Naive thymus-derived CD4-positive, alpha-beta T cell (primary cell): ENCODE measurements around the gene NANP. TPM values are rescaled to one million over a fixed set of nuclear protein-coding genes. Genes with fewer than 3 reads are reported as not detected.

ENCODE experiments used
- ATAC-seq: fragments of 150-1000 bp; cut with Tn5 transposase; 2 replicates; pipeline ENCODE4 v1.10.0; 2021; ENCODE audit warnings: mild to moderate bottlenecking, moderate library complexity
- CTCF ChIA-PET: fragments of 350-600 bp; sonication (Branson Sonifier 250); formaldehyde crosslinking; loops from one replicate; lab custom pipeline; 2021; ENCODE audit warnings: antibody characterized with exemption; lab: Charles Lee
- POLR2A ChIA-PET: fragments of 350-600 bp; sonication (Branson Sonifier 250); formaldehyde crosslinking; loops from one replicate; lab custom pipeline; 2021; ENCODE audit warnings: antibody characterized with exemption, inconsistent platforms; lab: Charles Lee
- DNase-seq, 9 donors: peaks; one replicate each; pipeline versions ENCODE4 v3.0.0 to v3.0.0-alpha.2; 2020 to 2022; ENCODE audit warnings: mixed read lengths in 1 of 9
- H3K27ac ChIP-seq: one replicate; pipeline ENCODE4 v1.7.0; 2013; ENCODE audit warnings: mild to moderate bottlenecking, low read depth, low read length, moderate library complexity
- H3K27me3 ChIP-seq, 2 donors: one replicate each; pipeline ENCODE4 v1.7.0; 2013; ENCODE audit warnings: low read length in 2 of 2, mild to moderate bottlenecking in 2 of 2, moderate library complexity in 2 of 2; ENCODE audit not compliant: control insufficient read depth in 2 of 2, insufficient read depth in 2 of 2
- H3K36me3 ChIP-seq, 3 experiments: 1 replicate in 2 of 3; 2 replicates in 1 of 3; pipeline ENCODE4 v1.7.0; 2013; ENCODE audit warnings: low read length in 3 of 3, mild to moderate bottlenecking in 3 of 3, moderate library complexity in 1 of 3; ENCODE audit not compliant: insufficient read depth in 3 of 3, control insufficient read depth in 2 of 3
- H3K4me1 ChIP-seq, 2 donors: one replicate each; pipeline ENCODE4 v1.7.0; 2013; ENCODE audit warnings: low read length in 2 of 2, mild to moderate bottlenecking in 2 of 2, moderate library complexity in 1 of 2; ENCODE audit not compliant: control insufficient read depth in 2 of 2, insufficient read depth in 2 of 2
- H3K4me3 ChIP-seq: 2 replicates; pipeline ENCODE4 v1.7.0; 2013; ENCODE audit warnings: mild to moderate bottlenecking, low read length
- H3K9me3 ChIP-seq, 3 experiments: 1 replicate in 2 of 3; 2 replicates in 1 of 3; pipeline ENCODE4 v1.7.0; 2013; ENCODE audit warnings: low read length in 3 of 3; ENCODE audit not compliant: control insufficient read depth in 2 of 3
- H3K27ac Mint-ChIP-seq, 9 donors: one replicate each; pipeline ENCODE4 v1.8.0; 2020 to 2022; ENCODE audit warnings: mixed read lengths in 9 of 9, mild to moderate bottlenecking in 8 of 9, moderate library complexity in 5 of 9, inconsistent platforms in 2 of 9
- H3K27me3 Mint-ChIP-seq, 5 donors: one replicate each; pipeline ENCODE4 v1.8.0; 2021 to 2022; ENCODE audit warnings: mixed read lengths in 5 of 5, mild to moderate bottlenecking in 1 of 5
- H3K36me3 Mint-ChIP-seq, 5 donors: one replicate each; pipeline ENCODE4 v1.8.0; 2020 to 2022; ENCODE audit warnings: mixed read lengths in 5 of 5, mild to moderate bottlenecking in 3 of 5, inconsistent platforms in 1 of 5
- H3K4me1 Mint-ChIP-seq, 7 donors: one replicate each; pipeline ENCODE4 v1.8.0; 2020 to 2022; ENCODE audit warnings: mixed read lengths in 7 of 7, mild to moderate bottlenecking in 3 of 7, inconsistent platforms in 1 of 7
- H3K4me3 Mint-ChIP-seq, 10 donors: one replicate each; pipeline ENCODE4 v1.8.0; 2020 to 2022; ENCODE audit warnings: mild to moderate bottlenecking in 10 of 10, mixed read lengths in 10 of 10, moderate library complexity in 6 of 10, inconsistent platforms in 2 of 10
- H3K9me3 Mint-ChIP-seq, 11 donors: one replicate each; pipeline ENCODE4 v1.8.0; 2020 to 2022; ENCODE audit warnings: mixed read lengths in 11 of 11, mild to moderate bottlenecking in 4 of 11, inconsistent platforms in 1 of 11, moderate library complexity in 1 of 11
- intact Hi-C, 2 donors: fragments of 100-400 bp; cut with micrococcal nuclease; formaldehyde crosslinking; loops; one replicate each; pipeline ENCODE4 v1.15.1; 2023
- polyA plus RNA-seq, 2 donors: library from polyadenylated mRNA; unstranded; fragments of 300-500 nt; fragmentation: Illumina TruSeq; gene quantifications; one replicate each; pipeline ENCODE4 v1.2.3, GENCODE V29; 2021
- total RNA-seq, 6 experiments: library from RNA in 5 of 6; stranded (reverse) in 5 of 6; gene quantifications; 1 replicate in 5 of 6; 2 replicates in 1 of 6; pipeline ENCODE4 v1.2.3 and lab custom pipeline; 2021 to 2026

NANP gene
- total and polyA plus RNA-seq, 7 experiments from 2014 or later = 0.75 to 7.0 (median 1.6) TPM

- intact Hi-C loops = no loop called here
- peaks cover 0 to 3% (median 0%) of the 10 kb centered on the region in 5 donors for H3K27me3 Mint-ChIP-seq
- H3K4me3 Mint-ChIP-seq = no peak overlapping the region
- H3K27me3 ChIP-seq = no peaks in the 10 kb centered on the region
- H3K36me3 Mint-ChIP-seq = peaks cover 0 to 13% (median 0%) of the 10 kb centered on the region in 5 donors
- peaks cover 0 to 5% (median 0%) of the 10 kb centered on the region in 7 donors for H3K4me1 Mint-ChIP-seq
- no peak overlapping the region for H3K27ac ChIP-seq
- ChIA-PET CTCF (no interaction called here), POLR2A (interaction anchor here (0.5 kb wide), 1 partner anchor 42 kb away, joined by 3 read pairs; no protein-coding TSS in a partner anchor)
- no peak overlapping the region for H3K27ac Mint-ChIP-seq
- H3K36me3 ChIP-seq = no peaks in the 10 kb centered on the region
- H3K9me3 Mint-ChIP-seq = no peaks in the 10 kb centered on the region
- no peaks in the 10 kb centered on the region for H3K4me1 ChIP-seq
- H3K9me3 ChIP-seq = no peaks in the 10 kb centered on the region
- ATAC-seq = no peak
- no peak overlapping the region for H3K4me3 ChIP-seq
- no peak for DNase-seq
Observed at GRCh38 chr20:25576783-25577530, 46.9 kb downstream of the NANP start.

DNA sequence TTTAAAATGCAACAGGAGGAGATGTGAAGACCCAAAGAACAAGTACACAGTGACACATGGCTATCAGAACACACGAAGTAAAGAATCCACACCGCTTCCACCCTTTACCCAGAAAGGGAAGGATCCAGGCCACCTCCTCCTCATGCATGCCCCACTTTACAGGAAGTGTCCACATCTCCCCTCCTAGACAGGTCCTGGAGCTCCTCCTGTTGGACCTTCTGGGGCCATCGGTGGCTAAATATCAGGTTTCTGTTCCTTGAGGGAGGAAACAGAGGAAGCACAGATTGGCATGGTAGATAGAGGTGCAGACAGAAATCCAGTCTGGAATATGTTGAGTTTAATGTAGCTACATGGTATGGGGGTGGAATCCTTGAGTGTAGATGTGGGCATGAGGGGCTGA lies 49.4 kb downstream of the NANP start:
- intact Hi-C loops = no loop called here
- DNase-seq (no peak), ATAC-seq (no peak)
- ChIA-PET POLR2A (no interaction called here), CTCF (no interaction called here)
- no peaks in the 10 kb centered on the region for H3K4me1 ChIP-seq
- peaks cover 0 to 16% (median 0%) of the 10 kb centered on the region in 5 donors for H3K36me3 Mint-ChIP-seq
- H3K4me1 Mint-ChIP-seq = peaks cover 0 to 5% (median 0%) of the 10 kb centered on the region in 7 donors
- H3K27me3 Mint-ChIP-seq = no peaks in the 10 kb centered on the region
- H3K27me3 ChIP-seq = no peaks in the 10 kb centered on the region
- H3K9me3 Mint-ChIP-seq = no peaks in the 10 kb centered on the region
- H3K27ac Mint-ChIP-seq = no peak overlapping the region
- H3K36me3 ChIP-seq = no peaks in the 10 kb centered on the region
- H3K27ac ChIP-seq = no peak overlapping the region
- H3K9me3 ChIP-seq = no peaks in the 10 kb centered on the region
- no peak overlapping the region for H3K4me3 ChIP-seq
- no peak overlapping the region for H3K4me3 Mint-ChIP-seq

GRCh38 chr20:25573288-25574251 lies 50.2 kb downstream of the NANP start:
- ChIA-PET CTCF (no interaction called here), POLR2A (no interaction called here)
- no peak for ATAC-seq
- Mint-ChIP-seq H3K36me3 (peaks cover 0 to 13% (median 0%) of the 10 kb centered on the region in 5 donors), H3K4me3 (no peak overlapping the region), H3K27ac (no peak overlapping the region), H3K27me3 (no peaks in the 10 kb centered on the region), H3K9me3 (no peaks in the 10 kb centered on the region), H3K4me1 (peaks cover 0 to 5% (median 0%) of the 10 kb centered on the region in 7 donors)
- DNase-seq = no peak
- intact Hi-C loops = no loop called here
- Histone ChIP-seq H3K4me3 (no peak overlapping the region), H3K9me3 (no peaks in the 10 kb centered on the region), H3K4me1 (no peaks in the 10 kb centered on the region), H3K36me3 (no peaks in the 10 kb centered on the region), H3K27me3 (no peaks in the 10 kb centered on the region), H3K27ac (no peak overlapping the region)

GRCh38 chr20:25571817-25572216 lies 52.0 kb downstream of the NANP start:
- peaks cover 5 to 10% (median 6%) of the 10 kb centered on the region in 7 donors for H3K4me1 Mint-ChIP-seq
- no peak overlapping the region for H3K27ac Mint-ChIP-seq
- no peak for ATAC-seq
- Histone ChIP-seq H3K36me3 (no peaks in the 10 kb centered on the region), H3K9me3 (no peaks in the 10 kb centered on the region), H3K27me3 (no peaks in the 10 kb centered on the region), H3K4me3 (no peak overlapping the region), H3K27ac (no peak overlapping the region), H3K4me1 (no peaks in the 10 kb centered on the region)
- ChIA-PET POLR2A (no interaction called here), CTCF (no interaction called here)
- no peaks in the 10 kb centered on the region for H3K9me3 Mint-ChIP-seq
- H3K36me3 Mint-ChIP-seq = peaks cover 0 to 13% (median 0%) of the 10 kb centered on the region in 5 donors
- DNase-seq = no peak
- H3K27me3 Mint-ChIP-seq = no peaks in the 10 kb centered on the region
- H3K4me3 Mint-ChIP-seq = no peak overlapping the region
- intact Hi-C loops = no loop called here

DNA sequence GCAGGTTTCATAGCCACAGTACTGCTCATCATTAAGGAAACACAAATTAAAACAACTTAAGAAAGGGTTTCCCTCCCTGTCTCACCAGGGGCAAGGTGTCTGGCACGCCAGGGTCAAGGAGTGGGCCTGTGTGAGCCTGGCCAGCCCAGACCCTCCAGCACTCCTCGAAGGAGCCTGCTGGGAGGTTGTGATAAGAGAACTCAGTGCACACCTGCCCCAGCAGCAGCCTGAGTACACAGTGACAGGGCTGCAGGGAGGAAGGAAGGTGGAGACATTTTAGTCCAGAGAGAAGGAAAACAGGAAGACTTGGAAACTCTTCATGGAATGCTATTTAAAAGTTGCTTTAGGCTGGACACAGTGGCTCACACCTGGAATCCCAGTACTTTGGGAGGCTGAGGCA lies 52.6 kb downstream of the NANP start:
- H3K27me3 ChIP-seq = no peaks in the 10 kb centered on the region
- no peak for DNase-seq
- intact Hi-C loops = no loop called here
- POLR2A ChIA-PET = no interaction called here
- H3K27ac ChIP-seq = no peak overlapping the region
- no peaks in the 10 kb centered on the region for H3K9me3 Mint-ChIP-seq
- no peak overlapping the region for H3K4me3 ChIP-seq
- no peaks in the 10 kb centered on the region for H3K36me3 ChIP-seq
- H3K9me3 ChIP-seq = no peaks in the 10 kb centered on the region
- CTCF ChIA-PET = no interaction called here
- no peak overlapping the region for H3K27ac Mint-ChIP-seq
- no peak for ATAC-seq
- H3K4me1 Mint-ChIP-seq = peaks cover 6 to 13% (median 9%) of the 10 kb centered on the region in 7 donors
- H3K27me3 Mint-ChIP-seq = no peaks in the 10 kb centered on the region
- H3K4me3 Mint-ChIP-seq = no peak overlapping the region
- peaks cover 0 to 13% (median 0%) of the 10 kb centered on the region in 5 donors for H3K36me3 Mint-ChIP-seq
- no peaks in the 10 kb centered on the region for H3K4me1 ChIP-seq

GRCh38 chr20:25570148-25570530 lies 53.7 kb downstream of the NANP start:
- peaks cover 0 to 8% (median 0%) of the 10 kb centered on the region in 5 donors for H3K36me3 Mint-ChIP-seq
- CTCF ChIA-PET = no interaction called here
- POLR2A ChIA-PET = interaction anchor here (0.6 kb wide), 1 partner anchor 11 kb away, joined by 7 read pairs; no protein-coding TSS in a partner anchor
- H3K4me3 ChIP-seq = no peak overlapping the region
- no peaks in the 10 kb centered on the region for H3K9me3 Mint-ChIP-seq
- no peaks in the 10 kb centered on the region for H3K36me3 ChIP-seq
- H3K27ac ChIP-seq = no peak overlapping the region
- DNase-seq (no peak), ATAC-seq (no peak)
- H3K27me3 Mint-ChIP-seq = no peaks in the 10 kb centered on the region
- no peaks in the 10 kb centered on the region for H3K27me3 ChIP-seq
- H3K4me1 Mint-ChIP-seq = peaks cover 5 to 14% (median 10%) of the 10 kb centered on the region in 7 donors
- no peak overlapping the region for H3K4me3 Mint-ChIP-seq
- H3K4me1 ChIP-seq = no peaks in the 10 kb centered on the region
- H3K27ac Mint-ChIP-seq = no peak overlapping the region
- no peaks in the 10 kb centered on the region for H3K9me3 ChIP-seq
- intact Hi-C loops = no loop called here
